Measurements from ENCODE around the gene STK10.

GRCh38 chr5:172147857-172148256 is 40.2 kb downstream of the STK10 start:
- TF ChIP-seq CTCF (IDR thresholded peaks at IDR 0.05; ENCODE audit: insufficient read depth, low read depth, low read length) = no peak
- no peak for TF ChIP-seq EZH2 (IDR thresholded peaks at IDR 0.05; ENCODE audit: insufficient read depth, low read length)
